HFFc6 (cell line): ENCODE measurements around the gene ATP1B1. TPM values are rescaled to one million over a fixed set of nuclear protein-coding genes. Genes with fewer than 3 reads are reported as not detected.
A peak's percentile ranks its signal among the peaks of the same experiment; 100 is the strongest.

Experiments
- DNase-seq: peaks from one replicate; pipeline ENCODE4 v3.0.0-alpha.2; 2018
- H3K27ac Mint-ChIP-seq: 2 replicates; pipeline ENCODE4 v1.8.0; 2020; ENCODE audit warnings: mild to moderate bottlenecking, mixed read lengths
- H3K27me3 Mint-ChIP-seq: 2 replicates; pipeline ENCODE4 v1.8.0; 2021; ENCODE audit warnings: mild to moderate bottlenecking, moderate library complexity, mixed read lengths; ENCODE audit not compliant: insufficient read depth
- H3K36me3 Mint-ChIP-seq: 2 replicates; pipeline ENCODE4 v1.8.0; 2021; ENCODE audit warnings: low read depth, mixed read lengths
- H3K4me1 Mint-ChIP-seq: 2 replicates; pipeline ENCODE4 v1.8.0; 2020; ENCODE audit warnings: low read depth, mixed read lengths
- H3K4me3 Mint-ChIP-seq: 2 replicates; pipeline ENCODE4 v1.8.0; 2020; ENCODE audit warnings: mild to moderate bottlenecking, moderate library complexity, mixed read lengths
- H3K9me3 Mint-ChIP-seq: 2 replicates; pipeline ENCODE4 v1.8.0; 2020; ENCODE audit warnings: mild to moderate bottlenecking, mixed read lengths
- total RNA-seq, 6 experiments: library from RNA; stranded (reverse); fragmentation: NEBNext Ultra II Directional; extraction: Animal tissue kit (Norgen Biotek cat#: 25700); gene quantifications; 2 replicates in 1 of 6; 3 replicates in 5 of 6; pipeline ENCODE4 v1.2.3, GENCODE V29; 2021
- TF ChIP-seq, protein P1 (sequence below): fragments of 200-600 bp; sonication (generic); IDR thresholded peaks from 2 replicates; pipeline ENCODE4 v1.5.0; 2021; ENCODE audit warnings: antibody characterized with exemption, mild to moderate bottlenecking

The ATP1B1 gene
- total RNA-seq, 6 experiments from 2014 or later, result 30.6 to 48.5 (median 42.9) TPM

DNA sequence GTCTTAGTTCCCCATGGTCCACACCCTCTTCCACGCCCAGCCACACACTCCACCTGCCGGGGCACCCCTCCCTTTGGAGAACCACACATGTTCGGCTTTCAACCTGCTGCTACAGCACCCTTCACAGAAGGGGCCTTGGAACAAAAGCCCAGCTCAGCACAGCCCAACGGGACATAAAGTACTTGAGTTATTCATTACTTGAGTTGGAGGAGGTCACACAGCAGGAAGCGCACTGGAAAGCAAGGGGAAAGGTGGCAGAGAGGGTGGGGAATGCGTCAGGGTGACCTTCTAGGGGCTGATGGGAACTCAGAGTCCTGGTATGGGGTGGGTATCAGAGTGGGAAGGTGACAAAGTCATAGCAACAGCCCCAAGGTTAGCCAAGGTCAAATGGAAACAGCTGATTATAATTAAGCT lies 3.0 kb upstream of the ATP1B1 start:
- H3K27me3 Mint-ChIP-seq, result peaks cover 10% of the 10 kb centered on the region; the same call in 1 of the 2 replicates
- TF ChIP-seq, protein P1, sequence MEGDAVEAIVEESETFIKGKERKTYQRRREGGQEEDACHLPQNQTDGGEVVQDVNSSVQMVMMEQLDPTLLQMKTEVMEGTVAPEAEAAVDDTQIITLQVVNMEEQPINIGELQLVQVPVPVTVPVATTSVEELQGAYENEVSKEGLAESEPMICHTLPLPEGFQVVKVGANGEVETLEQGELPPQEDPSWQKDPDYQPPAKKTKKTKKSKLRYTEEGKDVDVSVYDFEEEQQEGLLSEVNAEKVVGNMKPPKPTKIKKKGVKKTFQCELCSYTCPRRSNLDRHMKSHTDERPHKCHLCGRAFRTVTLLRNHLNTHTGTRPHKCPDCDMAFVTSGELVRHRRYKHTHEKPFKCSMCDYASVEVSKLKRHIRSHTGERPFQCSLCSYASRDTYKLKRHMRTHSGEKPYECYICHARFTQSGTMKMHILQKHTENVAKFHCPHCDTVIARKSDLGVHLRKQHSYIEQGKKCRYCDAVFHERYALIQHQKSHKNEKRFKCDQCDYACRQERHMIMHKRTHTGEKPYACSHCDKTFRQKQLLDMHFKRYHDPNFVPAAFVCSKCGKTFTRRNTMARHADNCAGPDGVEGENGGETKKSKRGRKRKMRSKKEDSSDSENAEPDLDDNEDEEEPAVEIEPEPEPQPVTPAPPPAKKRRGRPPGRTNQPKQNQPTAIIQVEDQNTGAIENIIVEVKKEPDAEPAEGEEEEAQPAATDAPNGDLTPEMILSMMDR, result no peak
- H3K9me3 Mint-ChIP-seq, result no peaks in the 10 kb centered on the region
- H3K4me3 Mint-ChIP-seq, result no peak overlapping the region
- H3K4me1 Mint-ChIP-seq, result peaks cover 10% of the 10 kb centered on the region
- no peak overlapping the region for H3K27ac Mint-ChIP-seq
- no peaks in the 10 kb centered on the region for H3K36me3 Mint-ChIP-seq
- no peak for DNase-seq

DNA sequence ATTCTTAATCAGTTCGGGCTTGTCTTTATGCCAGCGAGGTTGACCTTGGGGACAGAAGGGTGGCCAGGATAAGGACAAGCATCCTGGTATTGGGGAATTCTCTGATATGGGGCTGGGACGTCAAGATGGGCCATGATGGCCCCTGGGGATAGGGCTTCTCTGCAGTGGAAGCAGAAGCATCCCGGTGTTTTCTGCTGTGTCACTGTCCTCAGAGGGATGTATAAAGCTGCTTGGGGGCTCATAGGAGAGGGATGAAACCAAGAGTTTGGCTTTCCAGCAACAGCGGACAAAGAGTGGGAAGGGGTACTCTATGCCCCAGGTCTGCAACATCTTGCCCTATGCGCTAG lies 1.4 kb upstream of the ATP1B1 start:
- no peak for DNase-seq
- Mint-ChIP-seq H3K4me3 (peak overlapping the region; percentile 69), H3K36me3 (no peaks in the 10 kb centered on the region), H3K9me3 (no peaks in the 10 kb centered on the region), H3K4me1 (peaks cover 26% of the 10 kb centered on the region), H3K27me3 (peaks cover 10% of the 10 kb centered on the region; the same call in 1 of the 2 replicates), H3K27ac (no peak overlapping the region)
- TF ChIP-seq, protein P1, result no peak

DNA sequence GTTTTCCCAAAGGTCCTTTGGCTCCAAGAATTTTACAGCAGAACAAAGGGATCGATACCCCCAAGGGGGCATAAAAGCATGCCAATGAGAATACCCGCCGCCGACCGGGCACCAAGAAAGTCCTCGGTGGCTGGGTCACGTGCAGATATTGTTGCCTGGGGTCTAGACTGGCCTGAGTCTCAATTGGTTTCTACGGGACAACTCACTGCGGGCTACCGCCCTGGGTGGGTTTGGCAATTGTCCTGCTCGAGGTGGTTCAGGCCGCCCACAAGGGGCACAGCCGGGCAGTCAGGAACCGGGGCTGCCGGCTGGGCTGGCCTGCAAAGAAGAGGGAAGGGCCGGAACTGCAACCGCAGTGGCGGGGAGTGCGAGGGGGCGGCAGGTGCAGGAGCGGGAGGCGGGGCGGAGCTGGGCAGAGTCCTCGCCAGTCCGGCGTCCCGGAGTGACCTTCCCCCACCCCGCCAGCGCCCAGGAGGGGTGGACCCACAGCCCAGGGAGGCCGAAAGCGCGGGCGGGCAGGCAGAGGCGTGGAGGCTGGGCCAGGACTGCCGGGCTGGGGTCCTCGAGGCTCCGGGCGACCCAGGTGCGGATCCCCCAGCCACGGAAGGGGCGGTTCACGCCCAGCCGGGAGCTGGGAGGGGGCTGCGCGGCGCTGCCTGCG lies 926 bp upstream of the ATP1B1 start:
- H3K4me3 Mint-ChIP-seq, result peak overlapping the region; percentile 69
- no peaks in the 10 kb centered on the region for H3K36me3 Mint-ChIP-seq
- H3K27me3 Mint-ChIP-seq, result peaks cover 10% of the 10 kb centered on the region; the same call in 1 of the 2 replicates
- H3K27ac Mint-ChIP-seq, result no peak overlapping the region
- no peaks in the 10 kb centered on the region for H3K9me3 Mint-ChIP-seq
- TF ChIP-seq, protein P1, result no peak
- DNase-seq, result no peak
- H3K4me1 Mint-ChIP-seq, result peaks cover 31% of the 10 kb centered on the region

DNA sequence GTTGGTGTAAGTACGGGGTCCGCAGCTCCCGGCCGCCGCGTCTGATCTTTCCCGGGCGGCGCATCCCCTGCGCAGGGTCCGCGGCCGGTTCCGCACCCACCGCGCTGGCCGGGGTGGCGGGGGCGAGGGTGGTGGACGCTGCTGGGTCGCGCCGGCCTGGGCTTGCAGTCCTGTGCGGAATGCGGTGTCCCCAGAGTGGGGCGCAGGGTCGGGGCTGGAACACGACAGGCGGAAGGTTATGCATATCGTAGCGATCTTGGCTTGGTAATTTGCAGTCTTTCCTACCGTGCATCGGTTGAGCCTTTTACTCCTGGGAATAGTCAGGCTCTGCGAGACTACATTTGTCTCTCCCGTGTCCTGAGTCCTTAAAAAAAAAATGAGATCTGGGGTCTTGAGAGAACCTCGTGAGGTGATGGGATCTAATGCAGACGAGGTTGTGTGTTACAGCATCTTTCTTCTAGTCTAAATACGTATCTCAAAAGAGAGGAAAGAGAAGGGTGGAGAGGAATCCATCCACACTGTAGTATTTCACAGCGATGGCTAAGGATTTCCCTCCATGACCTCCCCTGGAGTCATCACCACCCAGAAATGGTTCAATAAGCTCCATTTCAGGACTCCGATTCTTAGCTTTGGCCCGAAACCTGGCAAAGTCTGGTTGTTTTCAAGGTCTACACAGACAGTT lies 572 bp downstream of the ATP1B1 start:
- H3K4me3 Mint-ChIP-seq, result peak overlapping the region; percentile 91
- H3K27me3 Mint-ChIP-seq, result peaks cover 10% of the 10 kb centered on the region; the same call in 1 of the 2 replicates

DNA sequence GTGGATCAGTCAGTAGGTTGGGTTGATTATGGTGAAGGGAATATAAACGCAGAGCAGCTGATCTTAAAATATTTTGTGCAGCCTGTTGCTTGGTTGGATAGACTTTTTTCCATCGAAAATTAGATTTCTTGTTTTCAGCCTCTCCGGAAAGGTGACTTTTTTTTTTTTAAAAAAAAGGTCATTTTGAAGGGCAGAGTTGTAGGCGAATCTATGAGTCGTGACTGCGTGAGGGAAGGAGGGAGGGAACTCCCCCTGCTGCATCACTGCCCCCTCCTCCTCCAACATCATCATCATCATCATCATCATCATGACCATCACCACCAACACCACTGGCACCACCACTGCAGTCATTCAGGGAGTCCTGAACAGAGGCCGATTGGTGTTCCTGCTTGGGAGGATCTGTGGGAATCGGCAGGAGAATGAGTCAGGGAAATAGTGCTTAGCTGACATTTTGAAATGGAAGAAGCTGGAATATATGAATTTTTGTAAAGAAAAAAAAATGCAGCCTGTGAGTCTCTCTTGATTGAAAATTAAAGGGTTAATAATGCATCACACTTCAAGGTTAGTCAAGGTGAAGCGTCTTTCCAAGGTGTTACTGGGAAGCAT lies 1.2 kb downstream of the ATP1B1 start:
- no peaks in the 10 kb centered on the region for H3K9me3 Mint-ChIP-seq
- TF ChIP-seq, protein P1, result no peak
- DNase-seq, result peak; percentile 52
- H3K4me1 Mint-ChIP-seq, result peaks cover 52% of the 10 kb centered on the region
- H3K27me3 Mint-ChIP-seq, result peaks cover 10% of the 10 kb centered on the region; the same call in 1 of the 2 replicates
- peaks cover 11% of the 10 kb centered on the region for H3K36me3 Mint-ChIP-seq
- H3K27ac Mint-ChIP-seq, result peak overlapping the region; percentile 97
- peak overlapping the region; percentile 91 for H3K4me3 Mint-ChIP-seq

More for the DNA sequence above, 572 bp downstream of the ATP1B1 start:
- TF ChIP-seq, protein P1, result no peak
- peak; percentile 33 for DNase-seq
- peaks cover 46% of the 10 kb centered on the region for H3K4me1 Mint-ChIP-seq
- peak overlapping the region; percentile 97 for H3K27ac Mint-ChIP-seq
- H3K36me3 Mint-ChIP-seq, result peaks cover 5% of the 10 kb centered on the region
- no peaks in the 10 kb centered on the region for H3K9me3 Mint-ChIP-seq
